ENCODE measurements around the gene KCNIP2. TPM values are rescaled to one million over a fixed set of nuclear protein-coding genes. Genes with fewer than 3 reads are reported as not detected.

Gene KCNIP2
- total and polyA plus RNA-seq, 2 donors (not counting 3 experiments of a cell fraction or from before 2014, with no cell fraction given) = 0.36 to 2.2 TPM

DNA sequence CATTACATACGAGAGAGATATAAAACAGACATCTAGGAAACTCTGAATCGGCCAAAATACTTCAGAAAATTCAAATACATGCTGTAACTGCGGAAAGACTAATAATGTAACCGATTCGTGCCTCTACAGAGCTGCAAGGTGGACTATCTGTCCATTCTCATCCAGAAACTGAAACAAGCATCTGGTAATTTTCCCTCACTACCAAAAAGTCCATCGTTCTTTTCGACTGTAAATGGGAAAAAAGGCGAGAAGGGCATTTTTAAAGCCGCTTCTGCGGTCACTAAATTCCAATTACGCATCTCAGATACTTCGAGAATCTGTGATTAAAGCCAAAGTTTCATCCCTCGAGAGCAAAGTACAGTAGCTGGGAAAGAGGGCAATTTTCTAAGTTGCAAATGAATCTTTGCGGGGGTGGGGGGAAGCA is 26.7 kb downstream of the KCNIP2 start:
- TF ChIP-seq FOS (IDR thresholded peaks at IDR 0.05; ENCODE audit: borderline replicate concordance, insufficient read depth, low read length) (no peak), GATA2 (IDR thresholded peaks at IDR 0.05; ENCODE audit: insufficient read depth, insufficient read length, low read depth, low read length) (no peak), POLR2A (IDR thresholded peaks at IDR 0.05; ENCODE audit: low read depth, low read length) (no peak), EZH2 (IDR thresholded peaks at IDR 0.05; ENCODE audit: borderline replicate concordance, low read depth, low read length, severe bottlenecking) (no peak), MYC (IDR thresholded peaks at IDR 0.05; ENCODE audit: low read depth, low read length) (no peak), JUN (IDR thresholded peaks at IDR 0.05; ENCODE audit: borderline replicate concordance, insufficient read depth, insufficient read length, low read depth) (no peak), POLR2AphosphoS5 (IDR thresholded peaks at IDR 0.05; ENCODE audit: insufficient read depth, low read depth, low read length) (no peak)
- TF ChIP-seq, protein P1, sequence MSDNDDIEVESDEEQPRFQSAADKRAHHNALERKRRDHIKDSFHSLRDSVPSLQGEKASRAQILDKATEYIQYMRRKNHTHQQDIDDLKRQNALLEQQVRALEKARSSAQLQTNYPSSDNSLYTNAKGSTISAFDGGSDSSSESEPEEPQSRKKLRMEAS (IDR thresholded peaks at IDR 0.05; ENCODE audit: insufficient read depth, insufficient read length) = no peak
- TF ChIP-seq, protein P2, sequence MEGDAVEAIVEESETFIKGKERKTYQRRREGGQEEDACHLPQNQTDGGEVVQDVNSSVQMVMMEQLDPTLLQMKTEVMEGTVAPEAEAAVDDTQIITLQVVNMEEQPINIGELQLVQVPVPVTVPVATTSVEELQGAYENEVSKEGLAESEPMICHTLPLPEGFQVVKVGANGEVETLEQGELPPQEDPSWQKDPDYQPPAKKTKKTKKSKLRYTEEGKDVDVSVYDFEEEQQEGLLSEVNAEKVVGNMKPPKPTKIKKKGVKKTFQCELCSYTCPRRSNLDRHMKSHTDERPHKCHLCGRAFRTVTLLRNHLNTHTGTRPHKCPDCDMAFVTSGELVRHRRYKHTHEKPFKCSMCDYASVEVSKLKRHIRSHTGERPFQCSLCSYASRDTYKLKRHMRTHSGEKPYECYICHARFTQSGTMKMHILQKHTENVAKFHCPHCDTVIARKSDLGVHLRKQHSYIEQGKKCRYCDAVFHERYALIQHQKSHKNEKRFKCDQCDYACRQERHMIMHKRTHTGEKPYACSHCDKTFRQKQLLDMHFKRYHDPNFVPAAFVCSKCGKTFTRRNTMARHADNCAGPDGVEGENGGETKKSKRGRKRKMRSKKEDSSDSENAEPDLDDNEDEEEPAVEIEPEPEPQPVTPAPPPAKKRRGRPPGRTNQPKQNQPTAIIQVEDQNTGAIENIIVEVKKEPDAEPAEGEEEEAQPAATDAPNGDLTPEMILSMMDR (IDR thresholded peaks at IDR 0.05; ENCODE audit: extremely low read depth in 1 of 2, insufficient read depth in 1 of 2, low read depth in 1 of 2, low read length in 2 of 2) = no peak
- Histone ChIP-seq H3K9me1 (replicated peaks; ENCODE audit: control insufficient read depth, extremely low read depth, insufficient read depth, low read length) (no peaks in the 10 kb centered on the region), H3K4me1 (ENCODE audit: control insufficient read depth, extremely low read depth, insufficient read depth, low read length) (peaks cover 19% of the 10 kb centered on the region), H2AFZ (ENCODE audit: low read depth, low read length) (no peak overlapping the region), H3K4me2 (ENCODE audit: insufficient read depth, low read length) (peak overlapping the region; percentile 90), H3K27me3 (ENCODE audit: control insufficient read depth in 2 of 2, insufficient read depth in 2 of 2, low read length in 2 of 2) (no peaks in the 10 kb centered on the region), H3K4me3 (replicated peaks in 1 of 3; ENCODE audit: insufficient read depth in 1 of 3, low read depth in 1 of 3, low read length in 3 of 3) (peak overlapping the region; percentile 82 to 99 (median 90)), H3K36me3 (ENCODE audit: control insufficient read depth in 2 of 2, extremely low read depth in 1 of 2, insufficient read depth in 2 of 2, low read length in 2 of 2) (peaks cover 3 to 5% of the 10 kb centered on the region in 2 experiments), H3K9me3 (replicated peaks; ENCODE audit: control insufficient read depth, insufficient read depth, low read length) (no peaks in the 10 kb centered on the region), H3K79me2 (ENCODE audit: control insufficient read depth, insufficient read depth, low read length) (peaks cover 63% of the 10 kb centered on the region), H3K27ac (ENCODE audit: insufficient read depth, low read depth, low read length) (peak overlapping the region; percentile 83), H3K9ac (replicated peaks; ENCODE audit: extremely low read depth, insufficient read depth, low read length) (peak overlapping the region; percentile 91), H4K20me1 (replicated peaks; ENCODE audit: control insufficient read depth, extremely low read depth, insufficient read depth, low read length) (peaks cover 29% of the 10 kb centered on the region)
- DNase-seq (ENCODE audit: low read depth, low spot score) (no peak), FAIRE-seq (no peak)
- POLR2A ChIA-PET = interaction anchor here (0.7 kb wide), 1 partner anchor 63 kb away, joined by 5 read pairs; no protein-coding TSS in a partner anchor
- CTCF ChIA-PET = interaction anchor here (0.7 to 5.4 kb wide), 3 partner anchors 19 to 36 kb away, joined by 3 to 39 read pairs (median 5); no protein-coding TSS in a partner anchor
- BruUV-seq (replicated peaks) = TSS peak; percentile 31
- intact Hi-C loops (cut with micrococcal nuclease) = loop anchor here (5.0 kb wide), 1 partner anchor 35 kb away; the partner anchor contains the start of gene NPM3
- dilution Hi-C loops (cut with MboI; ENCODE audit: extremely low pct_ligation_motif_present, low sequenced_read_pairs) = no loop called here

Measured in endothelial cell of umbilical vein (primary cell).